Calu3 (cell line): Measurements from ENCODE around the gene GIMAP8. TPM values are rescaled to one million over a fixed set of nuclear protein-coding genes. Genes with fewer than 3 reads are reported as not detected.

Experiments used
- BruUV-seq: library from RNA; stranded (reverse); fragments of 400-500 nt; replicated peaks from 2 replicates; lab custom pipeline; 2021; lab: Mats Ljungman, UMichigan
- CTCF ChIA-PET: fragments of 300-600 bp; sonication (Branson Sonifier 250); formaldehyde crosslinking; loops from one replicate; lab custom pipeline; 2022; ENCODE audit warnings: antibody characterized with exemption; lab: Charles Lee
- DNase-seq: peaks from one replicate; pipeline ENCODE4 v3.0.0; 2022
- H3K27ac Mint-ChIP-seq: one replicate; pipeline ENCODE4 v1.8.0; 2022; ENCODE audit warnings: mixed read lengths; ENCODE audit not compliant: unreplicated experiment
- H3K27me3 Mint-ChIP-seq: one replicate; pipeline ENCODE4 v1.8.0; 2022; ENCODE audit warnings: mixed read lengths; ENCODE audit not compliant: unreplicated experiment
- H3K36me3 Mint-ChIP-seq: one replicate; pipeline ENCODE4 v1.8.0; 2022; ENCODE audit warnings: mild to moderate bottlenecking, moderate library complexity, mixed read lengths; ENCODE audit not compliant: insufficient read depth, unreplicated experiment
- H3K4me1 Mint-ChIP-seq: one replicate; pipeline ENCODE4 v1.8.0; 2022; ENCODE audit warnings: mild to moderate bottlenecking, low read depth, mixed read lengths; ENCODE audit not compliant: unreplicated experiment
- H3K4me3 Mint-ChIP-seq: one replicate; pipeline ENCODE4 v1.8.0; 2022; ENCODE audit warnings: mild to moderate bottlenecking, low read depth, moderate library complexity, mixed read lengths; ENCODE audit not compliant: unreplicated experiment
- H3K9me3 Mint-ChIP-seq: one replicate; pipeline ENCODE4 v1.8.0; 2022; ENCODE audit warnings: low read depth, mixed read lengths; ENCODE audit not compliant: unreplicated experiment
- CTCF ChIP-seq: fragments of 200-600 bp; IDR thresholded peaks from one replicate; pipeline ENCODE4 v1.8.0; 2022; ENCODE audit warnings: antibody characterized with exemption; ENCODE audit not compliant: unreplicated experiment
- intact Hi-C: fragments of 100-400 bp; cut with micrococcal nuclease; formaldehyde crosslinking; loops from one replicate; pipeline ENCODE4 v1.10.0; 2022; ENCODE audit not compliant: unreplicated experiment
- total RNA-seq: library from RNA; stranded (reverse); gene quantifications from 2 replicates; pipeline ENCODE4 v1.2.3, GENCODE V29; 2022

Gene GIMAP8
- total RNA-seq, 1 experiment from 2014 or later = not detected

GRCh38 chr7:150420987-150421674 is 29.3 kb upstream of the GIMAP8 start:
- BruUV-seq = no TSS peak
- Mint-ChIP-seq H3K4me3 (no peak overlapping the region), H3K36me3 (no peaks in the 10 kb centered on the region), H3K27ac (no peak overlapping the region), H3K9me3 (no peaks in the 10 kb centered on the region), H3K27me3 (peaks cover 12% of the 10 kb centered on the region), H3K4me1 (peaks cover 11% of the 10 kb centered on the region)
- intact Hi-C loops = loop anchor here (1.0 to 5.0 kb wide), 2 partner anchors 65 to 134 kb away; no protein-coding TSS in a partner anchor
- DNase-seq = peak; percentile 88
- peak; percentile 52 for TF ChIP-seq CTCF
- CTCF ChIA-PET = no interaction called here

GRCh38 chr7:150421831-150422230 is 28.6 kb upstream of the GIMAP8 start:
- TF ChIP-seq CTCF = no peak
- peaks cover 12% of the 10 kb centered on the region for H3K27me3 Mint-ChIP-seq
- BruUV-seq = no TSS peak
- H3K4me3 Mint-ChIP-seq = no peak overlapping the region
- peaks cover 11% of the 10 kb centered on the region for H3K4me1 Mint-ChIP-seq
- DNase-seq = no peak
- H3K27ac Mint-ChIP-seq = no peak overlapping the region
- intact Hi-C loops = loop anchor here (1.0 to 5.0 kb wide), 2 partner anchors 66 to 135 kb away; no protein-coding TSS in a partner anchor
- H3K36me3 Mint-ChIP-seq = no peaks in the 10 kb centered on the region
- H3K9me3 Mint-ChIP-seq = no peaks in the 10 kb centered on the region
- CTCF ChIA-PET = no interaction called here

- no peak overlapping the region for H3K4me3 Mint-ChIP-seq
- BruUV-seq = no TSS peak
- no peak for TF ChIP-seq CTCF
- H3K4me1 Mint-ChIP-seq = peaks cover 17% of the 10 kb centered on the region
- DNase-seq = no peak
- no peaks in the 10 kb centered on the region for H3K9me3 Mint-ChIP-seq
- no peak overlapping the region for H3K27ac Mint-ChIP-seq
- H3K36me3 Mint-ChIP-seq = no peaks in the 10 kb centered on the region
- CTCF ChIA-PET = no interaction called here
- peaks cover 33% of the 10 kb centered on the region for H3K27me3 Mint-ChIP-seq
- intact Hi-C loops = no loop called here
These were observed 24.8 kb upstream of the GIMAP8 start for GRCh38 chr7:150425670-150426069.

- H3K9me3 Mint-ChIP-seq = no peaks in the 10 kb centered on the region
- H3K27me3 Mint-ChIP-seq = peaks cover 53% of the 10 kb centered on the region
- no peaks in the 10 kb centered on the region for H3K36me3 Mint-ChIP-seq
- no peak for TF ChIP-seq CTCF
- intact Hi-C loops = no loop called here
- H3K4me1 Mint-ChIP-seq = peaks cover 8% of the 10 kb centered on the region
- DNase-seq = peak; percentile 9
- BruUV-seq = no TSS peak
- CTCF ChIA-PET = no interaction called here
- no peak overlapping the region for H3K4me3 Mint-ChIP-seq
- no peak overlapping the region for H3K27ac Mint-ChIP-seq
These were observed 21.6 kb upstream of the GIMAP8 start for GRCh38 chr7:150428671-150429451.
